ENCODE results near the gene TEKT3.

TEKT3 gene

GRCh38 chr17:15293558-15293957, 47.8 kb downstream of the TEKT3 start:
- no peak for DNase-seq (ENCODE audit: low read depth)

DNA sequence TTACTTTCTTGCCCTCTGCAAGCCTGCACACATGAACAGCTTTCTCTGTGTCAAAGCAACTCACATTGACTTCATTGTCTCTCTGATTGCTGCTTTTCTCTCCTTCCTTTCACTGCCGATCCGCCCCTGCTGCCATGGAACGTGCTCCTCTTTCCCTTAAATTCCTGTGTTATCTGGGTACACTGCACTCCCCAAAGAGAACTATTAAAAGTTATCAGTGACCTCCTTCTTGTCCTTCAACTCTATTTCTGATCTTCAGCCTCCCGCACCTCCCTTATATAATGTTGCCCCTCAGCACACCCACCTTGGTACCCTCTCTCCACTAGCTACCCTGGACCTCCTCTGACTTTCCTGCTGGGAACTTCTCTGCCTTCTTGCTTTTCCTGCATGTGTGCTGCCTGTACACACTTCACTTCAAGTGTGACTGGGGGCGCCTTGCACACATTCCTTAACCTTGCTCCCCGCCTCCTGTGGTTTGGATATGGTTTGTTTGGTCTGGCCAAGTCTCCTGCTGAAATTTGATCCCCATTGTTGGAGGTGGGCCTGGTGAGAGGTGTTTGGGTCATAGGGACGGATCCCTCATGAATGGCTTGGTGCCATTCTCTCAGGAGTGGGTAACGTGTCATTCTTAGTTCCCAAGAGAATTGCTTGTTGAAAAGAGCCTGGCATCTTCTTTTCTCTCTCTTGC, 49.6 kb downstream of the TEKT3 start:
- DNase-seq (ENCODE audit: low read depth) = no peak

- DNase-seq (ENCODE audit: low read depth) = no peak
Observed at GRCh38 chr17:15290605-15291004, 50.8 kb downstream of the TEKT3 start.

- no peak for DNase-seq (ENCODE audit: low read depth)
Observed at GRCh38 chr17:15289285-15290183, 51.9 kb downstream of the TEKT3 start.

DNA sequence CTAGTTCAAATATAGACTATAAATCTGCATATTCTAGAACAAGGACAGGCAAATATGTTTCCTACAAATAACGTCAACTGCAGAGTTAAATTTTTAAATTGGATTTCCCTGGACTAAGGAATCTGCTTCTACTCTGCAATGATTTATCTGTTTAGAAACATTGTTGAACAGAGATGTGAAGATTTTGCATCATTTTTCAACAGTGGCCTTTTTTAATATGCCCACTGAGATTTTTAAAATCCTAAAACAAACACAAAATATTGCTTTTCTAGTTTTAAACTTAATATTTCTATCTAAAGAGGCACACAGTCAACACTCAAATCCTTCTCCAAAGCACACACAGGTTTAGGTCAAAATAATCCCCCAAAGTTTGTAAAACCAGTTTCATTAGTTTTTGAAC, 52.5 kb downstream of the TEKT3 start:
- no peak for DNase-seq (ENCODE audit: low read depth)

DNA sequence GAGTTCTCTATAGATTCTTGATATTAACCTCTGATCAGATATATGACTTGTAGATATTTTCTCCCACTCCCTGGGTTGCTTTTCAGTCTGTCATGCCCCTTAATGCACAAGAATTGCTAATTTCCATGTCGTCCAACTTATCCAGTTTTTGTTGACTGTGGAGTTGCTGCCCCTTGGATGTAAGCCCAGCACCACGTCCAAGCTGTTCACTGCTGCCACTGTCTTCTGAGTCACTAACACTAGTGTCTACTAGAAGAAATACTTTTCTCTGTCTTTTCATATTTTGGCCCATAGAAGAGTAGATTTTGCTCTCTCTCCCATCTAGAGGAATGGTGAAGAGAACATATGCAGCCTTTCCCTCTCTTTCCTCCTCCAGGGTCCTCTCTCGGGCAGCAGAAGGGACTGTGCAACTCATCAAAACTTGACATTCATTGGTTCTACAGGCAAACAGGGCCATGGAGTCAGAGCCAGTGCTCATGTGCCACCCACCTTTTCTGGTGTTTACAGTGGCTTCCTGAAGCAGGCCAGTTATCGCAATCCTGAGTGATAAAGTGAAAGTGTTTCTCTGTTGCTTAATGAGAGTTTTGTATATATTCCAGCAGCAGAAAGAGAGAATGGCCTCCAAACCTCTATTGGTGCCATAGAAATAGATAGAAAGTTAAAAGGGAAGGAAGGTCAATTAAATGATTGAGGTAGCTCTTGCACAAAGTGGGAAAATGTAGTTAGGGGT, 53.7 kb downstream of the TEKT3 start:
- DNase-seq (ENCODE audit: low read depth) = no peak

- no peak for DNase-seq (ENCODE audit: low read depth)
Observed at GRCh38 chr17:15285466-15285865, 55.9 kb downstream of the TEKT3 start.

GRCh38 chr17:15284537-15284936, 56.9 kb downstream of the TEKT3 start:
- DNase-seq (ENCODE audit: low read depth) = no peak

DNA sequence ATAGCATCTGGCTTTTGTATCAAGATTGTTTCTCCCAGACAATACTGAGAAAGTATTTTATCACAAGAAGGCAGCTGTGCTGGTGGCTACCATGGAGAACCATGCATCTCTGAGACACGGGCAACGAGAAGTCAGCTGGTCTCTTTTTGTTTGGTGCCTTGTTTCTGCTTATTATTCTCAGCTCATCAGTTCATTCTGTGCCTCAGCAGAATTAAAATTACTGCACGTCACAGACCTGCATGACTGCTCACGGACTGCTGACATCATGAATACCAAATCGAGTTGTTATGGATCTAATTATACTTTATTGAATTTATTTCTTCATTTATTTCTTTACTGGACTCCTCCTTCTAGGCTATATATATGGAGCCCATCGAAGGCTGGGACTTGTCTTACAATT, 57.3 kb downstream of the TEKT3 start:
- no peak for DNase-seq (ENCODE audit: low read depth)

DNA sequence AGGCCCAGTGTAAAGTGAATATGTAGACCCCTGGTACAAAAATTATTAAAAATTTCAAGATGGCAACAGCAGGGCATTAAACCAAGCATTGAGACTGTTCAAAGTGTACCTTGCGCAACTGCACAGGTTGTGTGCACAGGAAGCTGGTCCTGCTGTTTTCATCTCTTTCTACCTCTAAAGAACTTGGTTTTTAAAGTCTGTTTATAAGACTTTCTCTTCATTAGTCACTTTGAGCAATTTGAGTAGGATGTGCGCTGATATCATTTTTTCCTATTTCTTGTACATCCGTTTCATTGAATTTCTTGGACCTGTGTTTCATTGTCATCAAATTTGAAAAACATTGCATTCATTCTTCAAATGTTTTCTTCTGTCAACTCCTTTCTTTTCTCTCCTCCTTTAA, 59.5 kb downstream of the TEKT3 start:
- DNase-seq (ENCODE audit: low read depth) = no peak

GRCh38 chr17:15278924-15279477, 62.4 kb downstream of the TEKT3 start:
- no peak for DNase-seq (ENCODE audit: low read depth)

GRCh38 chr17:15278380-15278779, 63.0 kb downstream of the TEKT3 start:
- no peak for DNase-seq (ENCODE audit: low read depth)

- DNase-seq (ENCODE audit: low read depth) = no peak
Observed at GRCh38 chr17:15274017-15274416, 67.4 kb downstream of the TEKT3 start.

GRCh38 chr17:15273141-15273793, 68.1 kb downstream of the TEKT3 start:
- DNase-seq (ENCODE audit: low read depth) = no peak

DNA sequence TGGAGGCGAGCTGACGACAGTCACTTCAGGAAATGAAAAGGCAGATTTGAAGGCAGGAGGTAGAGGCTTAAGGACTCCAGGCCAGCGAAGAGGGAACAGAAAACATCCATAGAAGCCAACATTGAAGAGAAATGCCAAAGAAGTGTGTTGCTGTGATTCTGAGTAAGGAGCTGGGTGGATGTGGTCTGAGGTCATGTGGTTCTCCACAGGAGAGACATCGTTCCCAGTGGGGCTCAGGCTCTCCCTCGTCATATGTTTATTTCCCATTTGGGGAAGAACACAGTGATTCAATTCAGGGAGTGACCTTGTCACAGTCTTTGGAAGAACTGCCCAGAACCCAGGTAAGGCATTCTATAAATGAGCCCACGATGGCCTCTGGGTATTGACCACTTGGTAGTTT, 69.7 kb downstream of the TEKT3 start:
- DNase-seq (ENCODE audit: low read depth) = no peak

- DNase-seq (ENCODE audit: low read depth) = no peak
Observed at GRCh38 chr17:15270628-15271381, 70.6 kb downstream of the TEKT3 start.

- no peak for DNase-seq (ENCODE audit: low read depth)
Observed at GRCh38 chr17:15269780-15270089, 71.7 kb downstream of the TEKT3 start.

DNA sequence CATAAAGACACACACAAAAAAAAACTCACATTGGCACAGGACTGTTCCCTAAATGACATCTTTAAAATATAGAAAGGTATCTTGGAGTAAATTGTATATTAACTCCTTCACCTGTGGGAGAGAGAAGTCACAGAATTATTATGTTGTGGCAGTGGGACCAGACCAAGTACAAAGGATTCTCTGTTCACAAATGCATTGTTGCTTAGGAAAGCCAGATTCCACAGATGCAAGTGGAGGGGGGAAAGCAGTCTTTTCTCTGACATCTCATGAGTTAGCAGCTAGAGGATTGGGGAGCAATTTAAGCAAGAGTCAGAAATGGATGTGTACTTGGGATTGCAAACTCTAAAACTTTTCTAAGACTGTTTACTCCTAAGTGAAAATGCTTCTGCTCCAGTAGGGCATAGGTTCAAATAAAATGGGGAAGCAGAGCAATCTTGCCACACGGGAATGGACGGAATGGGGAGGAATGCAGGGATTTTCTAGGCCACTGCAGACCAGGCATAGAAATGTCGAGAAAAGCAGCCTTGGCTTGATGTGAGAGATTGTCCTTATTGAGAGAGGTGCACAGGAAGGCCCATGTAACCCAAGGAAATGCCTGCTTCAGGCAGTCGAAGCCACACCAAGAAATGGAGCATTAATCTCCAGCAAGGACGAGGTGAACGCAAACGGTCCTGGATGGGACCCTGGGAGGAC, 72.2 kb downstream of the TEKT3 start:
- no peak for DNase-seq (ENCODE audit: low read depth)

DNA sequence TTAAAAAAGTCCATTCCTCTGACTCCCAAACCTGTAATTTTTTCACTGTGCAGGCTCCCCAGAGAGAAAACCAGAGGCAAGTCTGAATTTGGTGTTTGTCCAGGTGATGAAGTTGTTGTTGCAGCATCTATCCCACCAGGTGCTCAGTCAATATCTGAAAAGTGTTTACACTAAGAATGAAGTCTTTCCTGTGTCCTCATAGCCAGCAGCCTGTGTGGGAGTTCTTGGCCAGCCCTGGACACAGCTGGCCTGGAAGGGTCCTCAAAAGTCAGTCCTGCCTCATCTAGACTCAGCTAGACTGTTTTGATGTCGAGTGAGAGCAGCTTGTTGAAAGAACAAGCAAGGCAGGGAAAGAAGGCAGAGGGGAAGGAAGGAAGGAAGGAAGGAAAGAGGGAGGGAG, 72.9 kb downstream of the TEKT3 start:
- no peak for DNase-seq (ENCODE audit: low read depth)

DNA sequence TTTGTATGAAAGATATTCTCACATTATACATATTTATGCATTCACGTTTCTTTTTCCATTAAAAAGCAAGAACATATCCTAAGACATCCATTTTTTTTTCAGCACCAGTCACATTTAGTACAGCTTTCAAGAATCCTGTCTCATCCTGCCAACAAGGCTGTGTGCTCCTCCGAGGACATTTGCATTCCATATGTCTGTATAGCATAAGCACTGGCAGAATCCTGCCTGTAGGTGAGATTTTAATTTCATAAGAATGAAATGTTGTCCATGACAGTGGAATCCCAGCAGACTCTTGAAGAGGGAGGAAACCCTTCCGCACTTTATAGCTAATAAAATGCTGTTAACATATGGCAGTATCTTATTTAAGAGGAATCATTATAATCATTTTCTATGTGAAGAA, 73.4 kb downstream of the TEKT3 start:
- no peak for DNase-seq (ENCODE audit: low read depth)

All from stimulated activated CD8-positive, alpha-beta memory T cell treated with anti-CD3 and anti-CD28 coated beads, Interleukin-15, amount 100 ng/mL, for 1 hour (primary cell).